Astrocyte (in vitro differentiated cells and primary cell): ENCODE data around the gene ZNF469.

ENCODE experiments used
- CTCF ChIP-seq: IDR thresholded peaks from 2 replicates; pipeline ENCODE4 v1.5.1; 2011; ENCODE audit warnings: low read depth, mild to moderate bottlenecking, inconsistent platforms, low read length, moderate library complexity; ENCODE audit not compliant: insufficient read depth
- EZH2 ChIP-seq: IDR thresholded peaks from 2 replicates; pipeline ENCODE4 v1.6.1; 2012; ENCODE audit warnings: mild to moderate bottlenecking, low read length, inconsistent platforms; ENCODE audit not compliant: insufficient read depth

GRCh38 chr16:88395669-88396584, 13.2 kb downstream of the ZNF469 start:
- TF ChIP-seq EZH2 (no peak), CTCF (no peak)
